K562 (cell line): Measurements from ENCODE around the gene HDAC9. TPM values are rescaled to one million over a fixed set of nuclear protein-coding genes. Genes with fewer than 3 reads are reported as not detected.

Experiments used
- ATAC-seq: fragments of 200-7000 bp; cut with Tn5 transposase; 3 replicates; pipeline ENCODE4 v1.9.1; 2020; ENCODE audit warnings: moderate library complexity
- BruUV-seq: library from RNA; stranded (reverse); fragments of 400-500 nt; replicated peaks from 2 replicates; lab custom pipeline; 2021; lab: Mats Ljungman, UMichigan
- CTCF ChIA-PET: fragments of 300-600 bp; formaldehyde crosslinking; extraction: SDS; loops from one replicate; lab custom pipeline; 2021; ENCODE audit warnings: low intra/inter-chr PET ratio; lab: Yijun Ruan, JAX
- POLR2A ChIA-PET: fragments of 300-600, 350-650 bp; sonication (Branson Sonifier 250); formaldehyde crosslinking; extraction: SDS; loops from one replicate; lab custom pipeline; 2021; ENCODE audit warnings: antibody characterized with exemption, inconsistent platforms; lab: Yijun Ruan, JAX
- DNase-seq, 4 experiments: peaks; one replicate each; pipeline versions ENCODE4 v3.0.0 to v3.0.0-alpha.2; 2011 to 2018; ENCODE audit warnings: low spot score in 3 of 4, mixed read lengths in 3 of 4; ENCODE audit errors: extremely low read depth in 1 of 4
- FAIRE-seq: peaks from 2 replicates; lab custom pipeline; 2011; peaks lifted over from hg19 to GRCh38; lab: Jason Lieb, UNC
- H2AFZ ChIP-seq: 2 replicates; pipeline ENCODE4 v1.6.0; 2011; ENCODE audit warnings: low read depth, low read length, control low read depth, inconsistent platforms
- H3K27ac ChIP-seq: fragments of 200-600 bp; 3 replicates; pipeline ENCODE4 v1.8.0; 2011; ENCODE audit warnings: low read depth, mild to moderate bottlenecking, control low read depth, inconsistent platforms, low read length, moderate library complexity, mixed read lengths; ENCODE audit errors: extremely low read depth
- H3K27me3 ChIP-seq, 2 experiments: fragments of 300-600 bp in 1 of 2; 2 replicates in 1 of 2; 3 replicates in 1 of 2; pipeline versions ENCODE4 v1.6.0 to v1.8.0; 2011; ENCODE audit warnings: inconsistent platforms in 2 of 2, low read length in 2 of 2, mild to moderate bottlenecking in 1 of 2, mixed read lengths in 1 of 2, moderate library complexity in 1 of 2; ENCODE audit not compliant: control insufficient read depth in 2 of 2, insufficient read depth in 2 of 2
- H3K36me3 ChIP-seq: fragments of 300-600 bp; 3 replicates; pipeline ENCODE4 v1.8.0; 2011; ENCODE audit warnings: mild to moderate bottlenecking, low read length, inconsistent platforms; ENCODE audit not compliant: control insufficient read depth, insufficient read depth
- H3K4me1 ChIP-seq, 2 experiments: fragments of 200-600 bp in 1 of 2; replicated peaks in 1 of 2; 2 replicates in 1 of 2; 3 replicates in 1 of 2; pipeline versions ENCODE4 v1.5.1 to v1.8.0; 2011; ENCODE audit warnings: inconsistent platforms in 2 of 2, low read length in 2 of 2, mild to moderate bottlenecking in 1 of 2, mixed read lengths in 1 of 2, moderate library complexity in 1 of 2; ENCODE audit not compliant: control insufficient read depth in 2 of 2, insufficient read depth in 2 of 2
- H3K4me2 ChIP-seq: 2 replicates; pipeline ENCODE4 v1.6.1; 2011; ENCODE audit warnings: low read length, control low read depth, inconsistent platforms, mixed read lengths; ENCODE audit not compliant: insufficient read depth
- H3K4me3 ChIP-seq: fragments of 200-600 bp; sonication (generic), shearing (Covaris generic); 2 replicates; pipeline ENCODE4 v1.5.1; 2016; ENCODE audit warnings: control low read depth, inconsistent platforms
- H3K79me2 ChIP-seq: fragments of 200-600 bp; 3 replicates; pipeline ENCODE4 v1.8.0; 2011; ENCODE audit warnings: low read length, inconsistent platforms; ENCODE audit not compliant: control insufficient read depth, insufficient read depth
- H3K9ac ChIP-seq, 2 experiments: 2 replicates each; pipeline versions ENCODE4 v1.6.0 to v1.6.1; 2011; ENCODE audit warnings: low read depth in 2 of 2, low read length in 2 of 2, control low read depth in 1 of 2, inconsistent platforms in 1 of 2, mild to moderate bottlenecking in 1 of 2, mixed read lengths in 1 of 2; ENCODE audit not compliant: insufficient read depth in 1 of 2
- H3K9me1 ChIP-seq: one replicate; pipeline ENCODE4 v1.6.0; 2011; ENCODE audit warnings: inconsistent platforms, mild to moderate bottlenecking, low read length, moderate library complexity; ENCODE audit not compliant: control insufficient read depth, insufficient read depth
- H3K9me3 ChIP-seq: replicated peaks from 2 replicates; pipeline ENCODE4 v1.5.1; 2011; ENCODE audit warnings: low read depth, low read length, inconsistent platforms; ENCODE audit not compliant: control insufficient read depth, insufficient read depth
- H4K20me1 ChIP-seq: replicated peaks from 2 replicates; pipeline ENCODE4 v1.6.1; 2011; ENCODE audit warnings: low read length, inconsistent platforms, mixed read lengths; ENCODE audit not compliant: control insufficient read depth, insufficient read depth
- DIDO1 ChIP-seq: fragments of 450-650 bp; IDR thresholded peaks from 2 replicates; pipeline ENCODE4 v1.6.1; 2016; ENCODE audit warnings: low read depth, missing biosample characterization, missing genetic modification characterization
- ZBTB34 ChIP-seq: fragments of 250-450 bp; sonication (Bioruptor Pico); IDR thresholded peaks from 2 replicates; pipeline ENCODE4 v1.8.0; 2021; ENCODE audit warnings: mild to moderate bottlenecking, moderate library complexity
- ZFP91 ChIP-seq: sonication (generic); formaldehyde crosslinking; IDR thresholded peaks from 2 replicates; pipeline ENCODE4 v1.8.0; 2022; ENCODE audit warnings: mild to moderate bottlenecking, missing genetic modification reagents
- WGBS: fragments of 100-300 bp; shearing (Covaris generic); methylation state at CpG from one replicate; pipeline ENCODE4 v1.1.6; 2016; ENCODE audit warnings: low coverage, mixed read lengths; ENCODE audit not compliant: insufficient coverage; ENCODE audit errors: missing lambda C conversion rate; 5-methylcytosine and 5-hydroxymethylcytosine counted together
- in situ Hi-C: fragments of 300-500 bp; cut with MboI; formaldehyde crosslinking; loops from 4 replicates; pipeline ENCODE4 v1.15.0; 2018; ENCODE audit warnings: inconsistent platforms, mixed read lengths
- intact Hi-C: fragments of 100-400 bp; cut with micrococcal nuclease; formaldehyde crosslinking; loops from 2 replicates; pipeline ENCODE4 v1.14.2; 2022
- polyA plus RNA-seq, 8 experiments: library from polyadenylated mRNA; depleted of rRNA in 4 of 8; stranded (reverse) in 5 of 8; unstranded in 3 of 8; fragments of >200 nt; fragmentation: Nextera tagmentation in 2 of 8; fragmentation: Illumina TruSeq in 1 of 8; extraction: Ambion mirVana in 2 of 8; extraction: Trizol in 1 of 8; gene quantifications; 2 replicates each; pipeline versions ENCODE4 v1.2.1 to v1.2.3, GENCODE V29; 2011 to 2014; ENCODE audit warnings: inconsistent platforms in 1 of 8, missing spikeins in 1 of 8
- total RNA-seq, 7 experiments: library from RNA; depleted of rRNA in 6 of 7; stranded (reverse); fragments of >200 nt in 6 of 7; fragmentation: Illumina TruSeq in 2 of 7; extraction: Trizol in 2 of 7; gene quantifications; 2 replicates each; pipeline versions ENCODE4 v1.2.1 to v1.2.3, GENCODE V29; 2011 to 2021; ENCODE audit warnings: low replicate concordance in 1 of 7

HDAC9 gene
- total and polyA plus RNA-seq, 9 of the 15 experiments (the other 6 are each of a cell fraction or from before 2014, with no cell fraction given): 0.08 to 0.91 (median 0.33) TPM

GRCh38 chr7:18780266-18780665, 284.7 kb downstream of the HDAC9 start:
- intact Hi-C loops (no loop called here), in situ Hi-C loops (no loop called here)
- Histone ChIP-seq H3K9me3 (no peaks in the 10 kb centered on the region; the same call in 1 of the 2 replicates), H3K9me1 (no peaks in the 10 kb centered on the region), H3K27ac (no peak overlapping the region), H3K4me1 (no peaks in the 10 kb centered on the region), H3K4me2 (no peak overlapping the region), H2AFZ (no peak overlapping the region), H3K4me3 (no peak overlapping the region), H4K20me1 (no peaks in the 10 kb centered on the region), H3K79me2 (no peaks in the 10 kb centered on the region), H3K9ac (no peak overlapping the region), H3K27me3 (no peaks in the 10 kb centered on the region), H3K36me3 (no peaks in the 10 kb centered on the region)
- ChIA-PET POLR2A (interaction anchor here (0.5 kb wide), 1 partner anchor 10 kb away, joined by 3 read pairs; no protein-coding TSS in a partner anchor), CTCF (no interaction called here)
- BruUV-seq: no TSS peak
- no peak for DNase-seq
- ATAC-seq: no peak
- no peak for FAIRE-seq
- no peak for TF ChIP-seq ZBTB34 (CRISPR knock-in tag)
- no peak for TF ChIP-seq DIDO1 (tag)

- ChIA-PET POLR2A (no interaction called here), CTCF (no interaction called here)
- Histone ChIP-seq H3K27me3 (no peaks in the 10 kb centered on the region), H3K9me1 (no peaks in the 10 kb centered on the region), H3K27ac (no peak overlapping the region), H3K9ac (no peak overlapping the region), H3K79me2 (no peaks in the 10 kb centered on the region), H3K4me1 (no peaks in the 10 kb centered on the region), H4K20me1 (no peaks in the 10 kb centered on the region), H3K4me2 (no peak overlapping the region), H3K36me3 (no peaks in the 10 kb centered on the region), H3K4me3 (no peak overlapping the region), H3K9me3 (no peaks in the 10 kb centered on the region; the same call in 1 of the 2 replicates), H2AFZ (no peak overlapping the region)
- BruUV-seq: no TSS peak
- 4% methylated on average over 3 of the region's 3 CpGs for WGBS
- no peak for FAIRE-seq
- in situ Hi-C loops (no loop called here), intact Hi-C loops (no loop called here)
- DNase-seq: no peak
- ATAC-seq: no peak
- no peak for TF ChIP-seq ZFP91
Observed at GRCh38 chr7:18780938-18781337, 285.4 kb downstream of the HDAC9 start.
